Stomach smooth muscle (tissue), 2 donors: ENCODE results near the gene MINAR1.
A peak's percentile ranks its signal among the peaks of the same experiment; 100 is the strongest.

ENCODE experiments used
- H3K27ac ChIP-seq: one replicate; pipeline ENCODE4 v1.7.0; 2013; ENCODE audit warnings: mild to moderate bottlenecking, low read length, inconsistent platforms
- H3K27me3 ChIP-seq, 2 donors: one replicate each; pipeline ENCODE4 v1.7.0; 2013; ENCODE audit warnings: low read length in 2 of 2; ENCODE audit not compliant: insufficient read depth in 2 of 2, control insufficient read depth in 1 of 2
- H3K36me3 ChIP-seq, 2 donors: one replicate each; pipeline ENCODE4 v1.7.0; 2013; ENCODE audit warnings: low read length in 2 of 2; ENCODE audit not compliant: control insufficient read depth in 2 of 2, insufficient read depth in 2 of 2
- H3K4me1 ChIP-seq: one replicate; pipeline ENCODE4 v1.7.0; 2013; ENCODE audit warnings: low read length; ENCODE audit not compliant: control insufficient read depth, insufficient read depth
- H3K4me3 ChIP-seq, 2 donors: one replicate each; pipeline ENCODE4 v1.7.0; 2013; ENCODE audit warnings: low read length in 2 of 2
- H3K9ac ChIP-seq, 2 donors: one replicate each; pipeline ENCODE4 v1.7.0; 2013; ENCODE audit warnings: low read length in 2 of 2, mild to moderate bottlenecking in 1 of 2
- H3K9me3 ChIP-seq, 2 donors: one replicate each; pipeline ENCODE4 v1.7.0; 2013; ENCODE audit warnings: low read length in 2 of 2; ENCODE audit not compliant: control insufficient read depth in 2 of 2
- donor health status: healthy.
- donor health status: Pancreatic carcinoma.

Gene MINAR1

GRCh38 chr15:79431636-79432344, at the start of gene MINAR1:
TSS of gene MINAR1 (plus strand) at chr15:79432336. CDS start at chr15:79456148, 23,812 bp downstream.
- H3K36me3 ChIP-seq: no peaks in the 10 kb centered on the region
- H3K9me3 ChIP-seq: no peaks in the 10 kb centered on the region
- peaks cover 36 to 47% of the 10 kb centered on the region in 2 donors for H3K27me3 ChIP-seq
- H3K4me1 ChIP-seq: peaks cover 18% of the 10 kb centered on the region
- peak within 1 kb of the TSS; percentile 43 to 67 for H3K4me3 ChIP-seq
- H3K27ac ChIP-seq: no peak within 1 kb of the TSS
- H3K9ac ChIP-seq: no peak within 1 kb of the TSS

GRCh38 chr15:79394231-79394630, 37.9 kb upstream of the MINAR1 start:
- no peak overlapping the region for H3K27ac ChIP-seq
- H3K9me3 ChIP-seq: no peaks in the 10 kb centered on the region
- no peak overlapping the region for H3K4me3 ChIP-seq
- H3K9ac ChIP-seq: no peak overlapping the region
- H3K36me3 ChIP-seq: no peaks in the 10 kb centered on the region
- H3K27me3 ChIP-seq: no peaks in the 10 kb centered on the region
- no peaks in the 10 kb centered on the region for H3K4me1 ChIP-seq

DNA sequence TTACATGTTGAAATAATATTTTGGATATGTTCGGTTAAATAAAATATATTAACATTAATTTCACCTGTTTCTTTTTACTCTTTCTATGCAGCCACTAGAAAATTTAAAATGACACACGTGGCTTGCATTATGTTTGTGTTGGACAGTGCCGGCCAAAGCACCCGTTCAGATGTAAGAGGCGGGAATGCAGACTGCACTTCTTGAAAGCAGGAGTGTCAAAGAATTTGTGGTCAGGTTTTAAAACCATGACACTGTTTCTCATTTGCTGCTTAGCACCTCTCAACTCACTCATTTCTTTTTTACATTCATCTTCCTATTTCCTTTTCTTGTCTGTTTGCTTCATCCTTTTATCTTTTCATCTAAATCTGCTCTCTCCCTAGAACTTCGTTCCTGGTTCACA, 35.3 kb upstream of the MINAR1 start:
- H3K9me3 ChIP-seq: no peaks in the 10 kb centered on the region
- no peak overlapping the region for H3K4me3 ChIP-seq
- H3K9ac ChIP-seq: no peak overlapping the region
- H3K27me3 ChIP-seq: no peaks in the 10 kb centered on the region
- no peak overlapping the region for H3K27ac ChIP-seq
- no peaks in the 10 kb centered on the region for H3K36me3 ChIP-seq
- no peaks in the 10 kb centered on the region for H3K4me1 ChIP-seq

DNA sequence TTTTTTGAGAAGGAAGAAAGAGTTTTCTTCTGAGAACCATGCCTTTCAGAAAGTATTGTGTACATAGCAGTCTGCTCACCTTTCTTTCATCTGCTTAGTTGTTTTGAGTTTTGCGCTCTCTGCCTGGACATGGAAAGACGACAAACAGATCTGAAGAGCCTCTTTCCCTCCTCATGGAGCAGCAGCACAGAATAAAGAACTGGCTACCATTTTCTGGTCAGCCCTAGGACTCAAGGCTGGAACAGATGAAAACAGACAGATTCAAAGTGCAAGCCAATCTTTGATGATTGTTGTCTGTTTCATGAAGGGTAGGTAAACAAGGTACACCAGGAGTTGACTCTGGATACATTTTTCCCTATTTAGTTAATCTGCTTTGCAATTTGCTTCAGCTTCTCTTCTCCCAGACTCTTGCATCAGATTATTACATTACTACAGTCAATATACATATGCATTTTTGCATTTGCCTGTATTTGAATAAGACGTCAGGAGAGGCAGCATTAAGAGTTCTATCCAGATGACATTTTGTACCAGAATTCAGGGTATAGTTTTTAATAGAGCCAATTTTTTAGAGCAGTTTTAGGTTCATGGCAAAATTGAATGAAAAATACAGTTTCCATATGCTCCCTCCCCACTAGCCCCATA, 34.7 kb upstream of the MINAR1 start:
- Histone ChIP-seq H3K27me3 (no peaks in the 10 kb centered on the region), H3K27ac (no peak overlapping the region), H3K4me3 (no peak overlapping the region), H3K4me1 (no peaks in the 10 kb centered on the region), H3K9me3 (no peaks in the 10 kb centered on the region), H3K9ac (no peak overlapping the region), H3K36me3 (no peaks in the 10 kb centered on the region)

DNA sequence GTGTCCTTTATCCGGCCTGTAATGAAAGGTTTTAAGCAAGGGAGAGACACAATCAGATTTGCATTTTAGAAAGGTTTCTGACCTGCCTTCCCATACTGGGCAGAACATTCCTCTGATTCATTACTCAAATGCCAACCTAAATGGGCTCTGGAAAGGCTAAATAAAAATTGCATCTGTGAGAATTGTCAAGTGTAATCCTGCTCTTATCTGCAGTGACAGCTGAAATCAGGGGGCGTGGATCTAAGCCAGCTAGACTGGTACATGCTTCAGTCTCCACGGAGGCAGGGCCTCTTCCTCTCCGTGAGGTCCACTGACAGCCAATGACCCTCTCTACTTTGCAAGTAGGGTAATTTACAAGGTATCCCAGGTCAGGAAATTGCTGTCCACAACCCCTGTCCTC, 32.5 kb upstream of the MINAR1 start:
- Histone ChIP-seq H3K9me3 (no peaks in the 10 kb centered on the region), H3K9ac (no peak overlapping the region), H3K27ac (no peak overlapping the region), H3K4me3 (no peak overlapping the region), H3K27me3 (no peaks in the 10 kb centered on the region), H3K36me3 (no peaks in the 10 kb centered on the region), H3K4me1 (no peaks in the 10 kb centered on the region)

DNA sequence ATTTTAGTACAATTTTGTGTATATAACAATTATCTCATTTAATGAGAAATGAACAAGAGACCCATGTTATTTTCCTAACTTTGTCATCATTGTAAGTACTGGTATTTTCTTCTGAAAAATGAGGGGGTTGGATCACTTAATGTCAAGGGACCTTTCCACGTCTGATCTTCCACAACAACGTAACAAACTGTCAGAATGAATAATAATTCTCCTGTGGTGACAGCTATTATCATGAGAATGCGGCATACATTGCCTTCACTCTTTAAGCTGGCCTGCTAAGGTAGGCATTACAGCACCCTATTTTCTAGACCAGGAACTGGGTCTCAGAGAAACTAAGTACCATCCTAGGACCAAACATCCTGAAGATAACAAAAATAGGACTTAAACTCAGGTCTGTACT, 31.5 kb upstream of the MINAR1 start:
- no peaks in the 10 kb centered on the region for H3K36me3 ChIP-seq
- no peaks in the 10 kb centered on the region for H3K27me3 ChIP-seq
- H3K9ac ChIP-seq: no peak overlapping the region
- H3K4me3 ChIP-seq: no peak overlapping the region
- H3K27ac ChIP-seq: no peak overlapping the region
- no peaks in the 10 kb centered on the region for H3K9me3 ChIP-seq
- H3K4me1 ChIP-seq: no peaks in the 10 kb centered on the region

DNA sequence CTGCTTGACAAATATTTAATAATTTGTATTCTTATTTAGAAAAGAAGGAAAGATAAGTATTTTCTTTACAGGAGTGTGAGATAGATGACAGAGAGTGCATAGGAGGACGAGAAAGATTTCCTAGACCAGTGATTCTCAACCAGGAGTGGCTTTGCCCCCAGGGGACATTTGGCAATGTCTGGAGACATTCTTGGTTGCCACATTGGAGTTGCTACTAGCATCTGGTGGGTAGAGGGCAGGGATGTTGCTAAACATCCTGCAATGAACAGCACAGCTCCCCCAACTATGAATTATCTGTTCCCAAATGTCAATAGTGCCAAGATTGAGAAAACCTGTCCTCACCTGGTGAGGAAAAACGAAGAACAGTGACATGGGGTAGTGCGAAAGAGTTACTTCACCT, 30.8 kb upstream of the MINAR1 start:
- Histone ChIP-seq H3K4me1 (no peaks in the 10 kb centered on the region), H3K4me3 (no peak overlapping the region), H3K9me3 (no peaks in the 10 kb centered on the region), H3K36me3 (no peaks in the 10 kb centered on the region), H3K27ac (no peak overlapping the region), H3K27me3 (no peaks in the 10 kb centered on the region), H3K9ac (no peak overlapping the region)

DNA sequence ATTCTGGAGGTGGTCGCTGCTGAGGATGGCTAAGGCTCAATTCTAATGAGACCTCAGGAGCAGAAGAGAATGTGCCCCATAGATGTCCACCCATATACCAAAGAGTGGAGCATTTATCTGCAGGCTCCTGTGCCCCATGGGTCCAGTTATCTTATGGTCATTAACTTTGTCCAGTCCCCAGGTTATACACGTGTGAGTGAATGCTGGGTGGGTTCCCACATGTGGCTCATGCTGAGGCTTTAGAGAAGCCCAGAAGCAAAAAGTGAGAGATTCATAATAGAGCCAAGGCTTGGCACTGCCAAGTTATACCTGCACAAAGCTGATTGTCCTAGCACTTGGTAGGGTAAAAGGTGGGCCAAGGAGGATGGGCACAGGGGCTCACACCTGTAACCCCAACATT, 30.0 kb upstream of the MINAR1 start:
- Histone ChIP-seq H3K9me3 (no peaks in the 10 kb centered on the region), H3K27ac (no peak overlapping the region), H3K4me3 (no peak overlapping the region), H3K9ac (no peak overlapping the region), H3K36me3 (no peaks in the 10 kb centered on the region), H3K27me3 (no peaks in the 10 kb centered on the region), H3K4me1 (no peaks in the 10 kb centered on the region)

DNA sequence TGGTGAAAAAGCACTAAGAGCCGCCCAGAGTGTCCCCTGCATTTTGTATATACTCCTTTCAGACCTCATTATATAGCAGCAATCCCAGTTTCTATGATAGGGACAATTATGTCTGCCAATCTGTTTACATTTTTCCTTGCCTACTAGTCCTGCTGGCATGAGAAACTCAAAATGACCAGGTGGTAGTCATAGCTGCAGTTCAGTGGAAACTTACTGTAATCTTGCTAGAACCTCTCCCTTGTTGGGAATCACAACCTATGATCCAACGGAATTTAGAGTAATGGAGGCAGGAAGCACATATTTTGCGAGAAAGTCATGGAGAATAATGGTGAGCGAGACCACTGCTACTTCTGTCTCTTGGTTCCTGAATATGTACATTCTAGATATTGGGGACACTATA, 28.6 kb upstream of the MINAR1 start:
- no peaks in the 10 kb centered on the region for H3K4me1 ChIP-seq
- no peak overlapping the region for H3K27ac ChIP-seq
- H3K9ac ChIP-seq: no peak overlapping the region
- H3K9me3 ChIP-seq: no peaks in the 10 kb centered on the region
- H3K4me3 ChIP-seq: no peak overlapping the region
- no peaks in the 10 kb centered on the region for H3K36me3 ChIP-seq
- no peaks in the 10 kb centered on the region for H3K27me3 ChIP-seq

DNA sequence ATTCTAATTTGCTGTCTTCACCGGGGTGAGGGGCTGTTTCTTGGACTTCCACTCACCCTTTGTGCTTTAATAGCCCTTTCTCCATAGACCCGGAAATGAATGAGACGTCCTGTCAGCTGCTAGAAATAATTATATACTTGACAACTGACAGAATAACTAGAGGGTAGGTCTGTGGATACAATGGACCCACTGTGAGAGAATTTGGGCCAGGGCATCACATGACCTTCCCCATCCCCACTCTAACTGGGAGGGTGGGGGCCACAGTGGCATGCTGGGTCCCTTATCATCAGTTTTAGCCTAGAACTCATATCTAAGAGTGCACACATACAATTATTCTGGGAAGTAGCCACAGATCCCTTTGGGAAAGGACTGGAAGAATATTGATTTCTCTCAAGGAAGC, 25.9 kb upstream of the MINAR1 start:
- Histone ChIP-seq H3K27me3 (no peaks in the 10 kb centered on the region), H3K4me3 (no peak overlapping the region), H3K36me3 (no peaks in the 10 kb centered on the region), H3K9me3 (no peaks in the 10 kb centered on the region), H3K4me1 (no peaks in the 10 kb centered on the region), H3K9ac (no peak overlapping the region), H3K27ac (no peak overlapping the region)

- H3K9me3 ChIP-seq: no peaks in the 10 kb centered on the region
- H3K9ac ChIP-seq: no peak overlapping the region
- H3K4me1 ChIP-seq: no peaks in the 10 kb centered on the region
- no peaks in the 10 kb centered on the region for H3K36me3 ChIP-seq
- no peak overlapping the region for H3K27ac ChIP-seq
- H3K4me3 ChIP-seq: no peak overlapping the region
- no peaks in the 10 kb centered on the region for H3K27me3 ChIP-seq
These were observed 24.1 kb upstream of the MINAR1 start for GRCh38 chr15:79408041-79408440.
